Suprapubic skin (tissue), 4 donors: ENCODE measurements around the gene MED12L. TPM values are rescaled to one million over a fixed set of nuclear protein-coding genes. Genes with fewer than 3 reads are reported as not detected.

Source experiments
- DNase-seq, 2 donors: peaks; one replicate each; pipeline ENCODE4 v3.0.0-alpha.2; 2019; ENCODE audit warnings: low spot score in 2 of 2
- H3K27ac ChIP-seq: fragments of 200-600 bp; sonication (generic); one replicate; pipeline ENCODE4 v1.5.1; 2019
- H3K27me3 ChIP-seq: fragments of 200-600 bp; sonication (generic); one replicate; pipeline ENCODE4 v1.5.1; 2019
- H3K36me3 ChIP-seq: fragments of 200-600 bp; sonication (generic); one replicate; pipeline ENCODE4 v1.5.1; 2019
- H3K4me1 ChIP-seq: fragments of 200-600 bp; sonication (generic); one replicate; pipeline ENCODE4 v1.5.1; 2019
- H3K4me3 ChIP-seq: fragments of 200-600 bp; sonication (generic); one replicate; pipeline ENCODE4 v1.5.1; 2019; ENCODE audit warnings: mild to moderate bottlenecking
- H3K9me3 ChIP-seq: fragments of 200-600 bp; sonication (generic); one replicate; pipeline ENCODE4 v1.5.1; 2019
- EP300 ChIP-seq: sonication (generic); formaldehyde crosslinking; IDR thresholded peaks from one replicate; pipeline ENCODE4 v1.6.1; 2017; ENCODE audit warnings: antibody characterized with exemption
- POLR2A ChIP-seq, 2 donors: fragments of 450-650 bp; IDR thresholded peaks; one replicate each; pipeline ENCODE4 v1.6.1; 2017; ENCODE audit warnings: antibody characterized with exemption in 2 of 2, mild to moderate bottlenecking in 2 of 2, moderate library complexity in 2 of 2
- POLR2AphosphoS5 ChIP-seq, 3 donors: sonication (generic); formaldehyde crosslinking; IDR thresholded peaks; one replicate each; pipeline ENCODE4 v1.6.1; 2017; ENCODE audit warnings: antibody characterized with exemption in 3 of 3
- WGBS: methylation state at CpG from one replicate; pipeline ENCODE4 v1.1.5; 2018; 5-methylcytosine and 5-hydroxymethylcytosine counted together
- total RNA-seq, 4 donors: library from RNA; depleted of rRNA; stranded (reverse); fragments of >200 nt; gene quantifications; one replicate each; pipeline ENCODE4 v1.1.0, GENCODE V29; 2016
- TF ChIP-seq, protein P1 (sequence below), 2 donors: fragments of 200-600 bp in 1 of 2; fragments of 450-650 bp in 1 of 2; sonication (generic) in 1 of 2; IDR thresholded peaks; one replicate each; pipeline ENCODE4 v1.5.1; 2016 to 2019; ENCODE audit warnings: antibody characterized with exemption in 2 of 2, mild to moderate bottlenecking in 1 of 2, moderate library complexity in 1 of 2

MED12L gene
- total RNA-seq, 4 donors from 2014 or later, result 0.08 to 0.80 (median 0.22) TPM

DNA sequence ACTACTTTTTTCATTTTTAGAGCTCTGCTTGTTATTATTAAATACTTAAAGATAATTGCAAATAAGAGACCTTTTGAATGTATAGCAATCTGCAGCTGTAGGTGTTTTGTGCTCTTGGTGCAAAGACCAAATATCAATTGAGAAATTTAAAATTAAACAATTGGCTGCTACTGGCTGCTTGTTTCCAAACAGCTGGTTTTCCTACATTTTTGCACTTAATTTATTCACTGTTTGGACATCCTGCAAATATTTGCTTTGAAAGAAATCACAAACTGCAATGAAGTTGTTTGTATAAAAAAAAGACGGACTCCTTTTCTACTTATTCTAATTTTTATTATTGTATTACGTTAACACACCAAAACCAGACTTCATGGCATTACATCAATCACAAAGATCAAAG lies 35.6 kb downstream of the MED12L start:
- no peak overlapping the region for H3K4me3 ChIP-seq
- DNase-seq, result no peak
- no peaks in the 10 kb centered on the region for H3K36me3 ChIP-seq
- no peaks in the 10 kb centered on the region for H3K4me1 ChIP-seq
- 78% methylated on average over 2 of the region's 2 CpGs for WGBS
- no peaks in the 10 kb centered on the region for H3K9me3 ChIP-seq
- H3K27ac ChIP-seq, result no peak overlapping the region
- no peak for TF ChIP-seq POLR2A (IDR thresholded peaks at IDR 0.05)
- TF ChIP-seq EP300, result no peak
- TF ChIP-seq, protein P1, sequence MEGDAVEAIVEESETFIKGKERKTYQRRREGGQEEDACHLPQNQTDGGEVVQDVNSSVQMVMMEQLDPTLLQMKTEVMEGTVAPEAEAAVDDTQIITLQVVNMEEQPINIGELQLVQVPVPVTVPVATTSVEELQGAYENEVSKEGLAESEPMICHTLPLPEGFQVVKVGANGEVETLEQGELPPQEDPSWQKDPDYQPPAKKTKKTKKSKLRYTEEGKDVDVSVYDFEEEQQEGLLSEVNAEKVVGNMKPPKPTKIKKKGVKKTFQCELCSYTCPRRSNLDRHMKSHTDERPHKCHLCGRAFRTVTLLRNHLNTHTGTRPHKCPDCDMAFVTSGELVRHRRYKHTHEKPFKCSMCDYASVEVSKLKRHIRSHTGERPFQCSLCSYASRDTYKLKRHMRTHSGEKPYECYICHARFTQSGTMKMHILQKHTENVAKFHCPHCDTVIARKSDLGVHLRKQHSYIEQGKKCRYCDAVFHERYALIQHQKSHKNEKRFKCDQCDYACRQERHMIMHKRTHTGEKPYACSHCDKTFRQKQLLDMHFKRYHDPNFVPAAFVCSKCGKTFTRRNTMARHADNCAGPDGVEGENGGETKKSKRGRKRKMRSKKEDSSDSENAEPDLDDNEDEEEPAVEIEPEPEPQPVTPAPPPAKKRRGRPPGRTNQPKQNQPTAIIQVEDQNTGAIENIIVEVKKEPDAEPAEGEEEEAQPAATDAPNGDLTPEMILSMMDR (IDR thresholded peaks at IDR 0.05), result no peak
- TF ChIP-seq POLR2AphosphoS5 (IDR thresholded peaks at IDR 0.05), result no peak
- H3K27me3 ChIP-seq, result no peaks in the 10 kb centered on the region

DNA sequence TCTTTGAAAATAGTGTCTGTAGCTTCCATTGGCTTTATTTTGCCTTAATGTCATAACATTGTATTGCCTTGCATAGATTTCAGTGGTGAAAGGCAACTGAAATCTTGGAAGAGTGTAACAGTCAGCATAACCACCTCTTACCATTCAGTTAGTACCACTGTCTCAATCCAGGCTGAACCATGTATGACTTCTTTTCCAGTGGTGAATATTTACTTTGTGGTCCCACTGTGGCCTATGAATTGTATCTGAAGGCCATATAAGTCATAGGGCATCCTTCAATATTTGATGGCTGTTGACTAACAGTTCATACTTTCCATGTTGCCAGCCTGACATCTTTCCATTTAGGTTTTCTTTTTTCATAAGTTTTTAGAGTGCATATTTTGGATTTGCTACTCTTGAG lies 38.4 kb downstream of the MED12L start:
- TF ChIP-seq POLR2AphosphoS5 (IDR thresholded peaks at IDR 0.05) (no peak), EP300 (no peak)
- H3K27me3 ChIP-seq, result no peaks in the 10 kb centered on the region
- H3K4me3 ChIP-seq, result no peak overlapping the region
- H3K36me3 ChIP-seq, result no peaks in the 10 kb centered on the region
- H3K9me3 ChIP-seq, result no peaks in the 10 kb centered on the region
- H3K4me1 ChIP-seq, result no peaks in the 10 kb centered on the region
- no peak for DNase-seq
- H3K27ac ChIP-seq, result no peak overlapping the region

DNA sequence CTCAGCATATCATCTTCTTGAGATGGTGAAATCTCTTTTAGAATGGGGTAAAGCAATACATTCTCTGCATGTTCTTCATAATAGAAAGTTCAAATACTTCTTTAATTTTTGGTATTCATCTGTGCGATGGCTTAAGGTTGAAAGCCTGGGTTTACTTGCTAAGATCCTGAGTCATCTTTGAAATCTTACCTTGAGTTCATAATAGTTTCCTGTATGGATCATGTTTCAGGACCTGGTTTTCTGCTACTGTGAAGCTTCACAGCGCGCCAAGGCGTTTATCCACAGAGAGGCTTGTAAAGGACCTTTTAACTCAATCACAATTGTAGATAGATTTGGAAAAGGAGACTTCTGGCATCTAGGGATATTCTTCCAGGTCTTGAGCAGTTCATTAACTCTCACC lies 39.0 kb downstream of the MED12L start:
- Histone ChIP-seq H3K27me3 (no peaks in the 10 kb centered on the region), H3K4me3 (no peak overlapping the region), H3K36me3 (no peaks in the 10 kb centered on the region), H3K4me1 (no peaks in the 10 kb centered on the region), H3K9me3 (no peaks in the 10 kb centered on the region), H3K27ac (no peak overlapping the region)
- 79% methylated on average over 4 of the region's 4 CpGs for WGBS
- DNase-seq, result no peak
- TF ChIP-seq POLR2AphosphoS5 (IDR thresholded peaks at IDR 0.05) (no peak), POLR2A (IDR thresholded peaks at IDR 0.05) (no peak), EP300 (no peak)
- TF ChIP-seq, protein P1 (IDR thresholded peaks at IDR 0.05), result no peak

DNA sequence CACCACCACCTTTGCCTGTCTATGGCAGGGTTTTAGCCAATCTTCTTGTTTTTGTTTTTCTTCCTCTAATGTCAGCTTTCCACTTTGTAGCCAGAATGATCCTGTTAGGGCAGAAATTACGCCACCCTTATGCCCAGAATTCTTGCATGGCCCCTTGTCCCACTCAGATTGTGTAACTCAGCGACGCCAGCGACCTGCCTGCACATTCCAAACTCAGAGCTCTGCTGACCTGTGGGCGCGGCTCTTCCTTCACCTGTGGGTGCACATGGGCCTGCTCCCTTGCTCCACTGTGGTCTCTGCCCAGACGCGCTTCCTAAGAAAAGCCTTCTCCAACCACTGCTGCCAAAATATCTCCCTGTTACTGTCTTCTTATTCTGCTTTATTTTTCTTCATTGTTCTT lies 45.0 kb downstream of the MED12L start:
- TF ChIP-seq EP300 (no peak), POLR2A (IDR thresholded peaks at IDR 0.05) (no peak), POLR2AphosphoS5 (IDR thresholded peaks at IDR 0.05) (no peak)
- TF ChIP-seq, protein P1 (IDR thresholded peaks at IDR 0.05), result no peak
- Histone ChIP-seq H3K4me3 (no peak overlapping the region), H3K27me3 (peaks cover 2% of the 10 kb centered on the region), H3K36me3 (no peaks in the 10 kb centered on the region), H3K9me3 (no peaks in the 10 kb centered on the region), H3K4me1 (no peaks in the 10 kb centered on the region), H3K27ac (no peak overlapping the region)
- DNase-seq, result no peak
- WGBS, result 91% methylated on average over 8 of the region's 8 CpGs

DNA sequence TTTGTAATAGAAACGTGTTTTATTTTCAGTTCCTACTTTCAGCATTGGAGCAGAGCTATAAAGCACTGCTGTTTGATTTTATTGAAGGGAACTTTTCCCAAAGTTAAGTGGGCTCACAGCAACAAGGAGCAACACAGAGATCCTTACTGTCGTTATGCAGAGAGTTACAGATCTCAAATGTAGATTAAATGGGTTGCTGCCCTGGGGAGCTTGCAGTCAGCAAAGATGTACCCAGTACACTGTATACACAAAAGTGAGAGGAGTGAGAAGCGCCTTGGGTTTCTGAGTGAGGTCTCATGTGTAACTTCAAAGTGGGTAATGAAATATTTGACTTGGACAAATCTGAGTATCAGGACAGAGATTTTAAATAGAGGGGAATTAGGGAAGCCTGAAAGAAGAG lies 47.7 kb downstream of the MED12L start:
- WGBS, result 35% methylated on average over 3 of the region's 3 CpGs
- peaks cover 2% of the 10 kb centered on the region for H3K27me3 ChIP-seq
- DNase-seq, result no peak
- no peak overlapping the region for H3K4me3 ChIP-seq
- no peaks in the 10 kb centered on the region for H3K36me3 ChIP-seq
- TF ChIP-seq POLR2AphosphoS5 (IDR thresholded peaks at IDR 0.05) (no peak), POLR2A (IDR thresholded peaks at IDR 0.05) (no peak), EP300 (no peak)
- TF ChIP-seq, protein P1 (IDR thresholded peaks at IDR 0.05), result no peak
- no peaks in the 10 kb centered on the region for H3K9me3 ChIP-seq
- no peak overlapping the region for H3K27ac ChIP-seq
- no peaks in the 10 kb centered on the region for H3K4me1 ChIP-seq

DNA sequence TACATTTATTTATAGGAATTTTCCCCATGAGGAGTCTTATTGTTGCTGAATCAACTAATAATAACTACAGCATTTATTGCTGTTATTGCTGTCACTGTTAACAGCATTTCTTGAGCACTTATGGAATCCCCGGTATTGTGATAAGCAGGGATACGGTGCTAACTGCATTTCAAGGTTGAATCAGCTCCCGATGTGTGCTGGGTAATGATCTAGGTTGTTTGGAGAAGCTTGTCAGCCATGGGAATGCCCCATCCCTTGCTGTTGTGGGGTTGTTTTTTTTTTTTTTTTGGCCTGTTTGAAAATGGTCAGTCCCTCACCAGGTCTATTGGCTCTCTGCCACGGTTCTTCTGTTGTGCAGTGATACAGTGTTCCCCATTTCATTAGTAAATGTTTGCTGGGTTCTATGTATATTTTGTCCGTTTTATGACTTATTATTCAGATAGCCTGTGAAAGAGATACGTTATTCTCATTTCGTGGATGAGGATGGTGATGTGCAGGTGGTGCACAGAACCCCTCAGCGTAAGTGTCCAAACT lies 48.5 kb downstream of the MED12L start:
- Histone ChIP-seq H3K27ac (no peak overlapping the region), H3K4me1 (no peaks in the 10 kb centered on the region), H3K36me3 (no peaks in the 10 kb centered on the region), H3K27me3 (peaks cover 2% of the 10 kb centered on the region), H3K9me3 (no peaks in the 10 kb centered on the region), H3K4me3 (no peak overlapping the region)
- DNase-seq, result no peak
- TF ChIP-seq POLR2AphosphoS5 (IDR thresholded peaks at IDR 0.05) (no peak), EP300 (no peak), POLR2A (IDR thresholded peaks at IDR 0.05) (no peak)
- TF ChIP-seq, protein P1 (IDR thresholded peaks at IDR 0.05), result no peak
- 85% methylated on average over 8 of the region's 8 CpGs for WGBS
